CD4-positive, alpha-beta T cell (primary cell): ENCODE data around the gene ZNF48. TPM values are rescaled to one million over a fixed set of nuclear protein-coding genes. Genes with fewer than 3 reads are reported as not detected.
A peak's percentile ranks its signal among the peaks of the same experiment; 100 is the strongest.

Source experiments
- ATAC-seq: fragments of 200-7000 bp; cut with Tn5 transposase; one replicate; pipeline ENCODE4 v1.10.0; 2022; ENCODE audit warnings: mild to moderate bottlenecking; ENCODE audit not compliant: poor library complexity
- CTCF ChIA-PET: fragments of 350-600 bp; sonication (Branson Sonifier 250); formaldehyde crosslinking; loops from one replicate; lab custom pipeline; 2021; ENCODE audit warnings: antibody characterized with exemption, inconsistent platforms; lab: Charles Lee
- POLR2A ChIA-PET: fragments of 350-600 bp; sonication (Branson Sonifier 250); formaldehyde crosslinking; loops from one replicate; lab custom pipeline; 2021; ENCODE audit warnings: antibody characterized with exemption, inconsistent platforms; lab: Charles Lee
- DNase-seq, 14 experiments: peaks; one replicate each; pipeline ENCODE4 v3.0.0-alpha.2; 2013 to 2020; ENCODE audit warnings: mixed read lengths in 2 of 14
- H3K27ac ChIP-seq, 2 donors: one replicate each; pipeline versions ENCODE4 v1.5.1 to v1.7.0; 2013; ENCODE audit warnings: low read length in 2 of 2, low read depth in 1 of 2, mild to moderate bottlenecking in 1 of 2
- H3K27me3 ChIP-seq, 2 experiments: 1 replicate in 1 of 2; 2 replicates in 1 of 2; pipeline versions ENCODE4 v1.6.1 to v1.7.0; 2013; ENCODE audit warnings: low read length in 2 of 2, control low read depth in 1 of 2, mild to moderate bottlenecking in 1 of 2, moderate library complexity in 1 of 2; ENCODE audit not compliant: insufficient read depth in 2 of 2, control insufficient read depth in 1 of 2
- H3K36me3 ChIP-seq: one replicate; pipeline ENCODE4 v1.6.1; 2013; ENCODE audit warnings: low read length, control low read depth; ENCODE audit not compliant: insufficient read depth
- H3K4me1 ChIP-seq: one replicate; pipeline ENCODE4 v1.6.1; 2013; ENCODE audit warnings: low read length, control low read depth; ENCODE audit not compliant: insufficient read depth
- H3K4me3 ChIP-seq: one replicate; pipeline ENCODE4 v1.5.1; 2013; ENCODE audit warnings: mild to moderate bottlenecking, low read length, moderate library complexity
- H3K9me3 ChIP-seq, 2 experiments: 1 replicate in 1 of 2; 2 replicates in 1 of 2; pipeline versions ENCODE4 v1.6.1 to v1.7.0; 2013; ENCODE audit warnings: low read length in 2 of 2, mild to moderate bottlenecking in 2 of 2, control low read depth in 1 of 2, moderate library complexity in 1 of 2; ENCODE audit not compliant: control insufficient read depth in 1 of 2, insufficient read depth in 1 of 2
- H3K27ac Mint-ChIP-seq: one replicate; pipeline ENCODE4 v1.8.0; 2020; ENCODE audit warnings: mixed read lengths
- H3K27me3 Mint-ChIP-seq: one replicate; pipeline ENCODE4 v1.8.0; 2021; ENCODE audit warnings: mixed read lengths
- H3K36me3 Mint-ChIP-seq: one replicate; pipeline ENCODE4 v1.8.0; 2021; ENCODE audit warnings: low read depth, mixed read lengths
- H3K4me1 Mint-ChIP-seq: one replicate; pipeline ENCODE4 v1.8.0; 2021; ENCODE audit warnings: low read depth, mixed read lengths
- H3K4me3 Mint-ChIP-seq: one replicate; pipeline ENCODE4 v1.8.0; 2020; ENCODE audit warnings: mild to moderate bottlenecking, mixed read lengths
- H3K9me3 Mint-ChIP-seq: one replicate; pipeline ENCODE4 v1.8.0; 2020; ENCODE audit warnings: mixed read lengths
- CTCF ChIP-seq: fragments of 200-600 bp; IDR thresholded peaks from one replicate; pipeline ENCODE4 v1.8.0; 2022; ENCODE audit warnings: antibody characterized with exemption, mild to moderate bottlenecking
- intact Hi-C, 2 experiments: fragments of 100-400 bp; cut with DNase I in 1 of 2; cut with micrococcal nuclease in 1 of 2; formaldehyde crosslinking; loops; one replicate each; pipeline versions ENCODE4 v1.15.1 to v1.9.0; 2023 to 2025; cut with DNase I, micrococcal nuclease
- total RNA-seq, 174 experiments: library from RNA in 2 of 174; stranded (reverse) in 2 of 174; gene quantifications; one replicate each; pipeline ENCODE4 v1.2.3 and lab custom pipeline; 2021 to 2026

The ZNF48 gene
- total RNA-seq, 2 experiments from 2014 or later: 3.4 to 3.5 TPM

GRCh38 chr16:30417529-30418349 is 22.5 kb downstream of the ZNF48 start:
- POLR2A ChIA-PET: interaction anchor here (0.5 to 4.9 kb wide), 64 partner anchors 9 to 766 kb away, joined by 3 to 119 read pairs (median 6); partner anchors contain the start of genes ALDOA, CD2BP2, CORO1A and DCTPP1
- intact Hi-C loops: loop anchor here in 1 of 2 experiments (1.0 to 10.0 kb wide), 3 partner anchors 294 to 353 kb away; partner anchors contain the start of genes ALDOA, MAPK3, TBX6 and YPEL3

GRCh38 chr16:30418350-30419181 is 23.3 kb downstream of the ZNF48 start:
- H3K4me3 Mint-ChIP-seq: peak overlapping the region; percentile 72
- peaks cover 21% of the 10 kb centered on the region for H3K4me1 Mint-ChIP-seq
- H3K9me3 Mint-ChIP-seq: no peaks in the 10 kb centered on the region
- peak overlapping the region; percentile 86 for H3K27ac Mint-ChIP-seq
- DNase-seq: peak in 1 of 14 experiments; percentile 33
- Histone ChIP-seq H3K4me1 (peaks cover 16% of the 10 kb centered on the region), H3K4me3 (peak overlapping the region; percentile 53), H3K9me3 (no peaks in the 10 kb centered on the region), H3K36me3 (peaks cover 15% of the 10 kb centered on the region), H3K27me3 (no peaks in the 10 kb centered on the region), H3K27ac (peak overlapping the region; percentile 73)
- TF ChIP-seq CTCF: no peak
- intact Hi-C loops: loop anchor here in 1 of 2 experiments (10.0 kb wide), 2 partner anchors 324 to 354 kb away; partner anchors contain the start of genes ALDOA, TBX6 and YPEL3
- H3K27me3 Mint-ChIP-seq: no peaks in the 10 kb centered on the region
- H3K36me3 Mint-ChIP-seq: peaks cover 34% of the 10 kb centered on the region
- ChIA-PET POLR2A (interaction anchor here (0.5 to 4.9 kb wide), 54 partner anchors 8 to 767 kb away, joined by 3 to 119 read pairs (median 6); partner anchors contain the start of genes ALDOA, CD2BP2, CORO1A and DCTPP1), CTCF (interaction anchor here (0.7 to 2.3 kb wide), 8 partner anchors 9 to 276 kb away, joined by 3 to 13 read pairs (median 4); partner anchors contain the start of genes DCTPP1, ZNF48 and ZNF771)
- ATAC-seq: no peak

More at GRCh38 chr16:30417529-30418349, 22.5 kb downstream of the ZNF48 start:
- CTCF ChIA-PET: interaction anchor here (0.7 to 2.3 kb wide), 9 partner anchors 8 to 275 kb away, joined by 3 to 13 read pairs (median 3); partner anchors contain the start of genes DCTPP1, ZNF48 and ZNF771
- peak overlapping the region; percentile 73 for H3K27ac ChIP-seq
- peak overlapping the region; percentile 86 for H3K27ac Mint-ChIP-seq
- DNase-seq: peak; percentile 77 to 98 (median 88)
- no peaks in the 10 kb centered on the region for H3K27me3 ChIP-seq
- peaks cover 16% of the 10 kb centered on the region for H3K4me1 ChIP-seq
- H3K9me3 Mint-ChIP-seq: no peaks in the 10 kb centered on the region
- H3K4me3 ChIP-seq: peak overlapping the region; percentile 53
- peaks cover 11% of the 10 kb centered on the region for H3K36me3 ChIP-seq
- H3K9me3 ChIP-seq: no peaks in the 10 kb centered on the region
- H3K27me3 Mint-ChIP-seq: no peaks in the 10 kb centered on the region
- peak overlapping the region; percentile 80 for H3K4me3 Mint-ChIP-seq
- H3K36me3 Mint-ChIP-seq: peaks cover 26% of the 10 kb centered on the region
- peaks cover 21% of the 10 kb centered on the region for H3K4me1 Mint-ChIP-seq
- ATAC-seq: peak; percentile 85
- TF ChIP-seq CTCF: no peak

GRCh38 chr16:30421010-30421409 is 25.8 kb downstream of the ZNF48 start:
- Histone ChIP-seq H3K27me3 (no peaks in the 10 kb centered on the region), H3K27ac (no peak overlapping the region), H3K4me1 (peaks cover 16% of the 10 kb centered on the region), H3K4me3 (no peak overlapping the region), H3K9me3 (no peaks in the 10 kb centered on the region), H3K36me3 (peaks cover 29% of the 10 kb centered on the region)
- DNase-seq (no peak), ATAC-seq (no peak)
- Mint-ChIP-seq H3K4me3 (peak overlapping the region; percentile 46), H3K36me3 (peaks cover 48% of the 10 kb centered on the region), H3K27ac (peak overlapping the region; percentile 31), H3K4me1 (peaks cover 16% of the 10 kb centered on the region), H3K9me3 (no peaks in the 10 kb centered on the region), H3K27me3 (no peaks in the 10 kb centered on the region)
- TF ChIP-seq CTCF: no peak
- intact Hi-C loops: loop anchor here in 1 of 2 experiments (10.0 kb wide), 1 partner anchor 274 kb away; the partner anchor contains the start of gene SRCAP
- POLR2A ChIA-PET: interaction anchor here (0.9 to 1.1 kb wide), 3 partner anchors 9 to 38 kb away, joined by 3 read pairs; partner anchors contain the start of genes DCTPP1 and ZNF771
- CTCF ChIA-PET: interaction anchor here (1.9 kb wide), 1 partner anchor 9 kb away, joined by 6 read pairs; the partner anchor contains the start of gene DCTPP1
